HEK293 (cell line): ENCODE results near the gene ABCF2.

ENCODE experiments used
- CTCF ChIA-PET: fragments of 350-600 bp; formaldehyde crosslinking; extraction: SDS; loops from one replicate; lab custom pipeline; 2021; ENCODE audit warnings: antibody characterized with exemption; lab: Yijun Ruan, JAX
- POLR2A ChIA-PET: fragments of 300-600 bp; formaldehyde crosslinking; extraction: SDS; loops from one replicate; lab custom pipeline; 2020; ENCODE audit warnings: antibody characterized with exemption, inconsistent platforms; lab: Yijun Ruan, JAX
- H3K27ac ChIP-seq: fragments of 200-500 bp; sonication (Bioruptor generic); 2 replicates; pipeline ENCODE4 v1.5.1; 2014; ENCODE audit warnings: low read depth, low read length, control low read depth, inconsistent platforms; ENCODE audit errors: extremely low read depth
- H3K36me3 ChIP-seq, 2 experiments: fragments of 200-500 bp in 1 of 2; sonication (Bioruptor generic) in 1 of 2; 1 replicate in 1 of 2; 2 replicates in 1 of 2; pipeline ENCODE4 v1.5.1; 2014 to 2017; ENCODE audit warnings: inconsistent platforms in 2 of 2, low read length in 2 of 2; ENCODE audit not compliant: control insufficient read depth in 2 of 2, insufficient read depth in 1 of 2
- H3K4me1 ChIP-seq: fragments of 200-500 bp; sonication (Bioruptor generic); 2 replicates; pipeline ENCODE4 v1.5.1; 2014; ENCODE audit warnings: mild to moderate bottlenecking, low read length, inconsistent platforms; ENCODE audit not compliant: control insufficient read depth, insufficient read depth
- H3K4me3 ChIP-seq: 2 replicates; pipeline ENCODE4 v1.5.1; 2011; ENCODE audit warnings: low read depth, mild to moderate bottlenecking, control low read depth, low read length, moderate library complexity
- H3K9me3 ChIP-seq: fragments of 200-500 bp; sonication (Bioruptor generic); 2 replicates; pipeline ENCODE4 v1.5.1; 2014; ENCODE audit warnings: low read depth, low read length, inconsistent platforms; ENCODE audit not compliant: control insufficient read depth, insufficient read depth
- BCL11A ChIP-seq: fragments of 450-650 bp; formaldehyde crosslinking; IDR thresholded peaks from 2 replicates; pipeline ENCODE4 v1.5.1; 2016; ENCODE audit warnings: low read depth, missing biosample characterization, missing genetic modification characterization
- KLF16 ChIP-seq: fragments of 450-650 bp; formaldehyde crosslinking; IDR thresholded peaks from 2 replicates; pipeline ENCODE4 v1.5.1; 2017; ENCODE audit warnings: missing biosample characterization, missing genetic modification characterization
- KLF7 ChIP-seq: fragments of 450-650 bp; formaldehyde crosslinking; IDR thresholded peaks from 2 replicates; pipeline ENCODE4 v1.5.1; 2016; ENCODE audit warnings: missing biosample characterization, missing genetic modification characterization, borderline replicate concordance
- RBAK ChIP-seq: fragments of 450-650 bp; formaldehyde crosslinking; IDR thresholded peaks from 2 replicates; pipeline ENCODE4 v1.5.1; 2016; ENCODE audit warnings: missing biosample characterization, missing genetic modification characterization
- SALL2 ChIP-seq: fragments of 450-650 bp; formaldehyde crosslinking; IDR thresholded peaks from 2 replicates; pipeline ENCODE4 v1.5.0; 2017; ENCODE audit warnings: missing biosample characterization, mild to moderate bottlenecking, missing genetic modification characterization, borderline replicate concordance
- SP7 ChIP-seq: fragments of 450-650 bp; formaldehyde crosslinking; IDR thresholded peaks from 2 replicates; pipeline ENCODE4 v1.5.1; 2016; ENCODE audit warnings: missing biosample characterization, missing genetic modification characterization
- WT1 ChIP-seq: fragments of 450-650 bp; formaldehyde crosslinking; IDR thresholded peaks from 2 replicates; pipeline ENCODE4 v1.5.1; 2016; ENCODE audit warnings: missing biosample characterization, missing genetic modification characterization
- ZIC2 ChIP-seq: fragments of 450-650 bp; formaldehyde crosslinking; IDR thresholded peaks from 2 replicates; pipeline ENCODE4 v1.5.1; 2016; ENCODE audit warnings: missing biosample characterization, missing genetic modification characterization
- ZNF138 ChIP-seq: fragments of 450-650 bp; formaldehyde crosslinking; IDR thresholded peaks from 2 replicates; pipeline ENCODE4 v1.5.1; 2016; ENCODE audit warnings: missing biosample characterization, missing genetic modification characterization, borderline replicate concordance
- ZNF169 ChIP-seq: fragments of 450-650 bp; formaldehyde crosslinking; IDR thresholded peaks from 2 replicates; pipeline ENCODE4 v1.5.1; 2016; ENCODE audit warnings: missing biosample characterization, missing genetic modification characterization
- ZNF514 ChIP-seq: fragments of 450-650 bp; formaldehyde crosslinking; IDR thresholded peaks from 2 replicates; pipeline ENCODE4 v1.5.1; 2016; ENCODE audit warnings: missing biosample characterization, missing genetic modification characterization
- ZNF530 ChIP-seq: fragments of 450-650 bp; formaldehyde crosslinking; IDR thresholded peaks from 2 replicates; pipeline ENCODE4 v1.5.1; 2016; ENCODE audit warnings: low read depth, missing biosample characterization, missing genetic modification characterization
- ZNF561 ChIP-seq: fragments of 450-650 bp; IDR thresholded peaks from 2 replicates; pipeline ENCODE4 v1.5.1; 2018; ENCODE audit warnings: missing biosample characterization, missing genetic modification characterization, borderline replicate concordance
- ZNF610 ChIP-seq: fragments of 450-650 bp; formaldehyde crosslinking; IDR thresholded peaks from 2 replicates; pipeline ENCODE4 v1.5.1; 2016; ENCODE audit warnings: missing biosample characterization, missing genetic modification characterization, borderline replicate concordance
- ZNF629 ChIP-seq: fragments of 450-650 bp; formaldehyde crosslinking; IDR thresholded peaks from 2 replicates; pipeline ENCODE4 v1.5.1; 2017; ENCODE audit warnings: missing biosample characterization, missing genetic modification characterization
- ZNF654 ChIP-seq: fragments of 450-650 bp; formaldehyde crosslinking; IDR thresholded peaks from 2 replicates; pipeline ENCODE4 v1.5.1; 2016; ENCODE audit warnings: low read depth, missing biosample characterization, missing genetic modification characterization
- ZNF670 ChIP-seq: fragments of 450-650 bp; formaldehyde crosslinking; IDR thresholded peaks from 2 replicates; pipeline ENCODE4 v1.5.1; 2016; ENCODE audit warnings: missing biosample characterization, missing genetic modification characterization, low read depth
- TF ChIP-seq, protein P1 (sequence below): fragments of 450-650 bp; formaldehyde crosslinking; IDR thresholded peaks from 2 replicates; pipeline ENCODE4 v1.5.1; 2016; ENCODE audit warnings: missing biosample characterization, missing genetic modification characterization
- TF ChIP-seq, protein P2 (sequence below): fragments of 450-650 bp; formaldehyde crosslinking; IDR thresholded peaks from 2 replicates; pipeline ENCODE4 v1.5.1; 2017; ENCODE audit warnings: missing biosample characterization, missing genetic modification characterization
- TF ChIP-seq, protein P3 (sequence below): fragments of 450-650 bp; formaldehyde crosslinking; IDR thresholded peaks from 2 replicates; pipeline ENCODE4 v1.5.1; 2016; ENCODE audit warnings: missing biosample characterization, missing genetic modification characterization
- TF ChIP-seq, protein P4 (sequence below): sonication (generic); formaldehyde crosslinking; IDR thresholded peaks from 2 replicates; pipeline ENCODE4 v1.8.1; 2022; ENCODE audit warnings: mild to moderate bottlenecking, moderate library complexity, missing genetic modification reagents
- TF ChIP-seq, protein P5 (sequence below): fragments of 450-650 bp; formaldehyde crosslinking; conservative IDR thresholded peaks from 2 replicates; pipeline ENCODE4 v1.5.1; 2016; ENCODE audit warnings: low read depth, missing biosample characterization, missing genetic modification characterization

ABCF2 gene

DNA sequence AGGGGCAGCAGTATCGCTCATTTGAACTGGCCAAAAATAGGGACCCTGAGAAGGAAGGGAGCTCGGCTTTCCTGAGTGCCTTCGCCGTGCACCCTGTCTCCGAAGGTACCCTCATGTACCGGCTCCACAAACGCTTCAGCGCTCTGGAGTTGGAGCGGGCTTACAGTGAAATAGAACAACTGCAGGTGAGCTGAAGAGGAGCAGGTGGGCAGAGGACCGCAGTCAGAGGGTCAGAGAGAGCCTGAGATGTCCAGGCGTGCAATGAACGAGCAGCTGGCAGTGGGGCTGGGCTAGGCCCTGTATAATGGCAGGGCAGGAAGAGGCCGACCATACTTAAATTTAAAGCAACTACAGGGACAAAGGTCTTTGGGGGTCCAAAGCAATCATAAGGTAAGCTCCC lies 9.4 kb upstream of the ABCF2 start:
- H3K36me3 ChIP-seq: peaks cover 3 to 76% of the 10 kb centered on the region in 2 experiments; a peak in 2 of 3 replicates
- TF ChIP-seq BCL11A (no peak), ZNF169 (tag by site-specific recombination) (no peak)
- H3K27ac ChIP-seq: no peak overlapping the region
- CTCF ChIA-PET: interaction anchor here (0.6 to 1.5 kb wide), 7 partner anchors 8 to 75 kb away, joined by 3 to 7 read pairs (median 3); partner anchors contain the start of gene ABCF2
- no peaks in the 10 kb centered on the region for H3K9me3 ChIP-seq
- POLR2A ChIA-PET: interaction anchor here (0.5 to 1.9 kb wide), 5 partner anchors 9 to 151 kb away, joined by 3 to 26 read pairs (median 3); partner anchors contain the start of gene ABCF2
- H3K4me1 ChIP-seq: no peaks in the 10 kb centered on the region
- no peak overlapping the region for H3K4me3 ChIP-seq

DNA sequence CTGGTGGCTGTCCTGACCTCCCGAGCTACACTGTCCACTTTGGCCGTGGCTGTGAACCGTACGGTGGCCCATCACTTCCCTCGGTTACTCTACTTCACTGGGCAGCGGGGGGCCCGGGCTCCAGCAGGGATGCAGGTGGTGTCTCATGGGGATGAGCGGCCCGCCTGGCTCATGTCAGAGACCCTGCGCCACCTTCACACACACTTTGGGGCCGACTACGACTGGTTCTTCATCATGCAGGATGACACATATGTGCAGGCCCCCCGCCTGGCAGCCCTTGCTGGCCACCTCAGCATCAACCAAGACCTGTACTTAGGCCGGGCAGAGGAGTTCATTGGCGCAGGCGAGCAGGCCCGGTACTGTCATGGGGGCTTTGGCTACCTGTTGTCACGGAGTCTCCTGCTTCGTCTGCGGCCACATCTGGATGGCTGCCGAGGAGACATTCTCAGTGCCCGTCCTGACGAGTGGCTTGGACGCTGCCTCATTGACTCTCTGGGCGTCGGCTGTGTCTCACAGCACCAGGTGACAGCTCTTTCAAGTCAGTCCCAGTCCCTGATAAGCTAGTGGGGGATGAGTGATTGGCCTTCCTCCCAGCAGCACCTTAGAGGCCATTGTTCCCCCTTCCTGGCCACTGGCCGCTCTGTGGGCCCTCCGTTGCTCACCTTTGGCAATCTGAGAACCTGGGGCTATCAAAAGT lies 8.2 kb upstream of the ABCF2 start:
- Histone ChIP-seq H3K36me3 (peaks cover 3 to 64% of the 10 kb centered on the region in 2 experiments; a peak in 2 of 3 replicates), H3K9me3 (no peaks in the 10 kb centered on the region)
- CTCF ChIA-PET: interaction anchor here (0.7 to 2.5 kb wide), 2 partner anchors 7 to 9 kb away, joined by 3 to 13 read pairs; no protein-coding TSS in a partner anchor

DNA sequence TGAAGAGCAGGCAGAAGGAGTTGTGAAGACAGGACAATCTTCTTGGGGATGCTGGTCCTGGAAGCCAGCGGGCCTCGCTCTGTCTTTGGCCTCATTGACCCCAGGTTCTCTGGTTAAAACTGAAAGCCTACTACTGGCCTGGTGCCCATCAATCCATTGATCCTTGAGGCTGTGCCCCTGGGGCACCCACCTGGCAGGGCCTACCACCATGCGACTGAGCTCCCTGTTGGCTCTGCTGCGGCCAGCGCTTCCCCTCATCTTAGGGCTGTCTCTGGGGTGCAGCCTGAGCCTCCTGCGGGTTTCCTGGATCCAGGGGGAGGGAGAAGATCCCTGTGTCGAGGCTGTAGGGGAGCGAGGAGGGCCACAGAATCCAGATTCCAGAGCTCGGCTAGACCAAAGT lies 6.8 kb upstream of the ABCF2 start:
- CTCF ChIA-PET: interaction anchor here (2.5 kb wide), 1 partner anchor 11 kb away, joined by 13 read pairs; no protein-coding TSS in a partner anchor
- no peaks in the 10 kb centered on the region for H3K9me3 ChIP-seq
- POLR2A ChIA-PET: interaction anchor here (3.2 kb wide), 1 partner anchor 9 kb away, joined by 23 read pairs; no protein-coding TSS in a partner anchor
- TF ChIP-seq, protein P1, sequence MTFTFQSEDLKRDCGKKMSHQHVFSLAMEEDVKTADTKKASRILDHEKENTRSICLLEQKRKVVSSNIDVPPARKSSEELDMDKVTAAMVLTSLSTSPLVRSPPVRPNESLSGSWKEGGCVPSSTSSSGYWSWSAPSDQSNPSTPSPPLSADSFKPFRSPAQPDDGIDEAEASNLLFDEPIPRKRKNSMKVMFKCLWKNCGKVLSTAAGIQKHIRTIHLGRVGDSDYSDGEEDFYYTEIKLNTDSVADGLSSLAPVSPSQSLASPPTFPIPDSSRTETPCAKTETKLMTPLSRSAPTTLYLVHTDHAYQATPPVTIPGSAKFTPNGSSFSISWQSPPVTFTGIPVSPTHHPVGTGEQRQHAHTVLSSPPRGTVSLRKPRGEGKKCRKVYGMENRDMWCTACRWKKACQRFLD (tag by site-specific recombination): no peak
- TF ChIP-seq WT1: no peak
- no peak for TF ChIP-seq RBAK (tag by site-specific recombination)
- TF ChIP-seq, protein P2, sequence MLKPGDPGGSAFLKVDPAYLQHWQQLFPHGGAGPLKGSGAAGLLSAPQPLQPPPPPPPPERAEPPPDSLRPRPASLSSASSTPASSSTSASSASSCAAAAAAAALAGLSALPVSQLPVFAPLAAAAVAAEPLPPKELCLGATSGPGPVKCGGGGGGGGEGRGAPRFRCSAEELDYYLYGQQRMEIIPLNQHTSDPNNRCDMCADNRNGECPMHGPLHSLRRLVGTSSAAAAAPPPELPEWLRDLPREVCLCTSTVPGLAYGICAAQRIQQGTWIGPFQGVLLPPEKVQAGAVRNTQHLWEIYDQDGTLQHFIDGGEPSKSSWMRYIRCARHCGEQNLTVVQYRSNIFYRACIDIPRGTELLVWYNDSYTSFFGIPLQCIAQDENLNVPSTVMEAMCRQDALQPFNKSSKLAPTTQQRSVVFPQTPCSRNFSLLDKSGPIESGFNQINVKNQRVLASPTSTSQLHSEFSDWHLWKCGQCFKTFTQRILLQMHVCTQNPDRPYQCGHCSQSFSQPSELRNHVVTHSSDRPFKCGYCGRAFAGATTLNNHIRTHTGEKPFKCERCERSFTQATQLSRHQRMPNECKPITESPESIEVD (tag by site-specific recombination): no peak
- TF ChIP-seq, protein P3, sequence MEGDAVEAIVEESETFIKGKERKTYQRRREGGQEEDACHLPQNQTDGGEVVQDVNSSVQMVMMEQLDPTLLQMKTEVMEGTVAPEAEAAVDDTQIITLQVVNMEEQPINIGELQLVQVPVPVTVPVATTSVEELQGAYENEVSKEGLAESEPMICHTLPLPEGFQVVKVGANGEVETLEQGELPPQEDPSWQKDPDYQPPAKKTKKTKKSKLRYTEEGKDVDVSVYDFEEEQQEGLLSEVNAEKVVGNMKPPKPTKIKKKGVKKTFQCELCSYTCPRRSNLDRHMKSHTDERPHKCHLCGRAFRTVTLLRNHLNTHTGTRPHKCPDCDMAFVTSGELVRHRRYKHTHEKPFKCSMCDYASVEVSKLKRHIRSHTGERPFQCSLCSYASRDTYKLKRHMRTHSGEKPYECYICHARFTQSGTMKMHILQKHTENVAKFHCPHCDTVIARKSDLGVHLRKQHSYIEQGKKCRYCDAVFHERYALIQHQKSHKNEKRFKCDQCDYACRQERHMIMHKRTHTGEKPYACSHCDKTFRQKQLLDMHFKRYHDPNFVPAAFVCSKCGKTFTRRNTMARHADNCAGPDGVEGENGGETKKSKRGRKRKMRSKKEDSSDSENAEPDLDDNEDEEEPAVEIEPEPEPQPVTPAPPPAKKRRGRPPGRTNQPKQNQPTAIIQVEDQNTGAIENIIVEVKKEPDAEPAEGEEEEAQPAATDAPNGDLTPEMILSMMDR (tag by site-specific recombination): no peak
- TF ChIP-seq, protein P4, sequence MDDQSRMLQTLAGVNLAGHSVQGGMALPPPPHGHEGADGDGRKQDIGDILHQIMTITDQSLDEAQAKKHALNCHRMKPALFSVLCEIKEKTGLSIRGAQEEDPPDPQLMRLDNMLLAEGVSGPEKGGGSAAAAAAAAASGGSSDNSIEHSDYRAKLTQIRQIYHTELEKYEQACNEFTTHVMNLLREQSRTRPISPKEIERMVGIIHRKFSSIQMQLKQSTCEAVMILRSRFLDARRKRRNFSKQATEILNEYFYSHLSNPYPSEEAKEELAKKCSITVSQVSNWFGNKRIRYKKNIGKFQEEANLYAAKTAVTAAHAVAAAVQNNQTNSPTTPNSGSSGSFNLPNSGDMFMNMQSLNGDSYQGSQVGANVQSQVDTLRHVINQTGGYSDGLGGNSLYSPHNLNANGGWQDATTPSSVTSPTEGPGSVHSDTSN (CRISPR knock-in tag): no peak
- TF ChIP-seq ZNF654 (tag by site-specific recombination): no peak
- H3K27ac ChIP-seq: no peak overlapping the region
- peaks cover 3 to 50% of the 10 kb centered on the region in 2 experiments; a peak in 2 of 3 replicates for H3K36me3 ChIP-seq
- no peaks in the 10 kb centered on the region for H3K4me1 ChIP-seq
- H3K4me3 ChIP-seq: peak overlapping the region; percentile 93; the same call in 1 of the 2 replicates

More for the DNA sequence above, 8.2 kb upstream of the ABCF2 start:
- Histone ChIP-seq H3K4me1 (no peaks in the 10 kb centered on the region), H3K4me3 (no peak overlapping the region), H3K27ac (no peak overlapping the region)
- TF ChIP-seq SALL2 (tag by site-specific recombination): no peak
- TF ChIP-seq ZIC2 (tag by site-specific recombination): no peak
- no peak for TF ChIP-seq ZNF561 (tag by site-specific recombination)
- no peak for TF ChIP-seq ZNF629 (tag by site-specific recombination)
- TF ChIP-seq, protein P5, sequence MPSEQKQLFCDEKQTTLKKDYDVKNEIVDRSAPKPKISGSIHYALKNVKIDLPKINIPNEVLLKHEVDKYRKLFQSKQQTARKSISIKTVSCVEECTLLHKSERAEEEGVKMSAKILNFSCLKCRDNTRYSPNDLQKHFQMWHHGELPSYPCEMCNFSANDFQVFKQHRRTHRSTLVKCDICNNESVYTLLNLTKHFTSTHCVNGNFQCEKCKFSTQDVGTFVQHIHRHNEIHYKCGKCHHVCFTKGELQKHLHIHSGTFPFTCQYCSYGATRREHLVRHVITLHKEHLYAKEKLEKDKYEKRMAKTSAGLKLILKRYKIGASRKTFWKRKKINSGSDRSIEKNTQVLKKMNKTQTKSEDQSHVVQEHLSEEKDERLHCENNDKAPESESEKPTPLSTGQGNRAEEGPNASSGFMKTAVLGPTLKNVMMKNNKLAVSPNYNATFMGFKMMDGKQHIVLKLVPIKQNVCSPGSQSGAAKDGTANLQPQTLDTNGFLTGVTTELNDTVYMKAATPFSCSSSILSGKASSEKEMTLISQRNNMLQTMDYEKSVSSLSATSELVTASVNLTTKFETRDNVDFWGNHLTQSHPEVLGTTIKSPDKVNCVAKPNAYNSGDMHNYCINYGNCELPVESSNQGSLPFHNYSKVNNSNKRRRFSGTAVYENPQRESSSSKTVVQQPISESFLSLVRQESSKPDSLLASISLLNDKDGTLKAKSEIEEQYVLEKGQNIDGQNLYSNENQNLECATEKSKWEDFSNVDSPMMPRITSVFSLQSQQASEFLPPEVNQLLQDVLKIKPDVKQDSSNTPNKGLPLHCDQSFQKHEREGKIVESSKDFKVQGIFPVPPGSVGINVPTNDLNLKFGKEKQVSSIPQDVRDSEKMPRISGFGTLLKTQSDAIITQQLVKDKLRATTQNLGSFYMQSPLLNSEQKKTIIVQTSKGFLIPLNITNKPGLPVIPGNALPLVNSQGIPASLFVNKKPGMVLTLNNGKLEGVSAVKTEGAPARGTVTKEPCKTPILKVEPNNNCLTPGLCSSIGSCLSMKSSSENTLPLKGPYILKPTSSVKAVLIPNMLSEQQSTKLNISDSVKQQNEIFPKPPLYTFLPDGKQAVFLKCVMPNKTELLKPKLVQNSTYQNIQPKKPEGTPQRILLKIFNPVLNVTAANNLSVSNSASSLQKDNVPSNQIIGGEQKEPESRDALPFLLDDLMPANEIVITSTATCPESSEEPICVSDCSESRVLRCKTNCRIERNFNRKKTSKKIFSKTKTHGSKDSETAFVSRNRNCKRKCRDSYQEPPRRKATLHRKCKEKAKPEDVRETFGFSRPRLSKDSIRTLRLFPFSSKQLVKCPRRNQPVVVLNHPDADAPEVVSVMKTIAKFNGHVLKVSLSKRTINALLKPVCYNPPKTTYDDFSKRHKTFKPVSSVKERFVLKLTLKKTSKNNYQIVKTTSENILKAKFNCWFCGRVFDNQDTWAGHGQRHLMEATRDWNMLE (tag by site-specific recombination): no peak
- TF ChIP-seq KLF16 (tag by site-specific recombination): no peak
- TF ChIP-seq SP7 (tag by site-specific recombination): no peak
- no peak for TF ChIP-seq ZNF610 (tag by site-specific recombination)
- no peak for TF ChIP-seq ZNF514 (tag by site-specific recombination)
- no peak for TF ChIP-seq ZNF530 (tag by site-specific recombination)
- TF ChIP-seq KLF7: no peak
- no peak for TF ChIP-seq ZNF138 (tag by site-specific recombination)
- TF ChIP-seq ZNF670: no peak
- POLR2A ChIA-PET: interaction anchor here (0.7 to 0.9 kb wide), 2 partner anchors 9 to 12 kb away, joined by 3 read pairs; no protein-coding TSS in a partner anchor
